Left lung (tissue), 10 donors: ENCODE results near the gene NUP37. TPM values are rescaled to one million over a fixed set of nuclear protein-coding genes. Genes with fewer than 3 reads are reported as not detected.

Experiments used
- ATAC-seq: fragments of 200-7000 bp; cut with Tn5 transposase; one replicate; pipeline ENCODE4 v1.9.1; 2020; ENCODE audit warnings: moderate library complexity
- DNase-seq, 4 donors: peaks; one replicate each; pipeline ENCODE4 v3.0.0-alpha.2; 2013 to 2020
- H3K27ac ChIP-seq, 2 donors: fragments of 200-600 bp; sonication (generic) in 1 of 2; one replicate each; pipeline versions ENCODE4 v1.5.0 to v1.8.0; 2020 to 2021
- H3K27me3 ChIP-seq, 2 donors: fragments of 200-600 bp; sonication (generic) in 1 of 2; one replicate each; pipeline versions ENCODE4 v1.5.0 to v1.8.0; 2020 to 2021
- H3K36me3 ChIP-seq, 2 donors: fragments of 200-600 bp; sonication (generic) in 1 of 2; one replicate each; pipeline versions ENCODE4 v1.5.0 to v1.8.0; 2020 to 2021
- H3K4me1 ChIP-seq, 2 donors: fragments of 200-600 bp; one replicate each; pipeline ENCODE4 v1.8.0; 2021
- H3K4me3 ChIP-seq, 2 donors: fragments of 200-600 bp; sonication (generic) in 1 of 2; one replicate each; pipeline versions ENCODE4 v1.5.0 to v1.8.0; 2020 to 2021; ENCODE audit warnings: mild to moderate bottlenecking in 1 of 2
- H3K9me3 ChIP-seq, 2 donors: fragments of 200-600 bp; sonication (generic) in 1 of 2; one replicate each; pipeline versions ENCODE4 v1.5.0 to v1.8.0; 2020 to 2021
- CTCF ChIP-seq, 2 donors: fragments of 200-600 bp; sonication (generic) in 1 of 2; IDR thresholded peaks; one replicate each; pipeline versions ENCODE4 v1.5.0 to v1.8.0; 2021; ENCODE audit warnings: antibody characterized with exemption in 2 of 2
- intact Hi-C, 2 donors: fragments of 100-400 bp; cut with DNase I; formaldehyde crosslinking; loops; one replicate each; pipeline versions ENCODE4 v1.11.2 to v1.14.2; 2022
- polyA plus RNA-seq, 6 donors: library from polyadenylated mRNA; unstranded; fragments of 120-200 nt; gene quantifications; one replicate each; pipeline ENCODE4 v1.2.1, GENCODE V29; 2013; ENCODE audit not compliant: insufficient read length in 6 of 6
- total RNA-seq, 2 donors: library from RNA; stranded (reverse); fragmentation: NEBNext Ultra II Directional; extraction: Animal tissue kit (Norgen Biotek cat#: 25700); gene quantifications; one replicate each; pipeline ENCODE4 v1.2.1, GENCODE V29; 2021
- donor health status: DM: no; HTN: yes; CAD: no.
- donor health status: DM: no; HTN: no; CAD: no.

The NUP37 gene
- total and polyA plus RNA-seq, 8 donors: 22.7 to 38.7 (median 32.6) TPM

GRCh38 chr12:102118874-102119273 is 1.0 kb downstream of the NUP37 start:
- H3K9me3 ChIP-seq: no peaks in the 10 kb centered on the region
- peaks cover 0 to 17% of the 10 kb centered on the region in 2 donors for H3K36me3 ChIP-seq
- H3K27me3 ChIP-seq: no peaks in the 10 kb centered on the region
- H3K4me3 ChIP-seq: peak overlapping the region; percentile 60
- intact Hi-C loops: no loop called here
- peaks cover 0 to 21% of the 10 kb centered on the region in 2 donors for H3K4me1 ChIP-seq
- no peak for DNase-seq
- H3K27ac ChIP-seq: no peak overlapping the region
- no peak for ATAC-seq
- no peak for TF ChIP-seq CTCF (IDR thresholded peaks at IDR 0.05)

GRCh38 chr12:102116392-102116791 is 3.5 kb downstream of the NUP37 start:
- no peak for DNase-seq
- no peaks in the 10 kb centered on the region for H3K9me3 ChIP-seq
- TF ChIP-seq CTCF (IDR thresholded peaks at IDR 0.05): no peak
- ATAC-seq: no peak
- intact Hi-C loops: no loop called here
- H3K27ac ChIP-seq: no peak overlapping the region
- H3K4me3 ChIP-seq: no peak overlapping the region
- no peaks in the 10 kb centered on the region for H3K27me3 ChIP-seq
- H3K36me3 ChIP-seq: peaks cover 0 to 22% of the 10 kb centered on the region in 2 donors
- peaks cover 0 to 21% of the 10 kb centered on the region in 2 donors for H3K4me1 ChIP-seq

DNA sequence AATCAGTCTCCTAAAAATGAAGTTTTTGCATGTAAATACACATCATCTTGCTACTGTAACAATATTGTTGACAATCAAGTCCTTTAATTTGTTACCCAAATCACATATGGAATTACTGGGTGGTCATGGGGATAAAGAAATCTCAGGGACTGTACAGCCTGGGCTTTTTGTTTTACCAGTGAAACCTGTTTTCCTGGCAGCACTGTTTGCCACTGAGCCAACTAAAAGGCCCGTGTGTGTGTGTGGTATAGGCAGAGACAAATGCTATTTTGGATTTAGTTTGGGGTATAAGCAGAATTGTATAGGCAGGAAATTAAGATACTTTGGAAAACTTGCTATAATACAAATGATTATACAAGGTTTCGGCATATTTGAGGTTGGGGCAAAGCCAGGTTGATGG is 5.7 kb downstream of the NUP37 start:
- no peaks in the 10 kb centered on the region for H3K27me3 ChIP-seq
- ATAC-seq (no peak), DNase-seq (no peak)
- TF ChIP-seq CTCF (IDR thresholded peaks at IDR 0.05): no peak
- peaks cover 0 to 44% of the 10 kb centered on the region in 2 donors for H3K36me3 ChIP-seq
- no peak overlapping the region for H3K4me3 ChIP-seq
- peaks cover 0 to 8% of the 10 kb centered on the region in 2 donors for H3K4me1 ChIP-seq
- H3K9me3 ChIP-seq: no peaks in the 10 kb centered on the region
- no peak overlapping the region for H3K27ac ChIP-seq
- intact Hi-C loops: no loop called here

DNA sequence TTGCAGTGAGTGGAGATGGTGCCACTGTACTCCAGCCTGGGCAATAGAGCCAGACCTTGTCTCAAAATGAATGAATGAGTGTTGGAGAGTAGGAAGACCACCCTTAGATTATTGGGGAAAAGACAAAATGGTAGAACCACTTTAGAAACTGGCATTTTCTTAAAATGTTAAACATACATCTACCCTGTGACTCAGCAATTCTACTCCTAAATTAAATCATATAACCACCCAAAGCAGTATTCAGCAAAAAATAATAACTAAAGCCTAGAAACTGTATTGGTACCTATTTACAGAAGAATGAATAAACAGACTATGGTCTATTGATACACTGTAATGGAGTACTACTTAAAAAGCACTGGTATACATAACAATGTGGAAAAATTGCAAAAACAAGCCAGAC is 9.1 kb downstream of the NUP37 start:
- Histone ChIP-seq H3K36me3 (peaks cover 0 to 67% of the 10 kb centered on the region in 2 donors), H3K27me3 (no peaks in the 10 kb centered on the region)

GRCh38 chr12:102107970-102108369 is 11.9 kb downstream of the NUP37 start:
- Histone ChIP-seq H3K27me3 (no peaks in the 10 kb centered on the region), H3K36me3 (peaks cover 0 to 76% of the 10 kb centered on the region in 2 donors), H3K9me3 (peaks cover 0 to 6% of the 10 kb centered on the region in 2 donors), H3K4me3 (no peak overlapping the region), H3K4me1 (no peaks in the 10 kb centered on the region), H3K27ac (no peak overlapping the region)
- no peak for DNase-seq
- no peak for TF ChIP-seq CTCF (IDR thresholded peaks at IDR 0.05)
- no peak for ATAC-seq
- intact Hi-C loops: no loop called here

More for the DNA sequence above, 9.1 kb downstream of the NUP37 start:
- intact Hi-C loops: no loop called here
- no peak for TF ChIP-seq CTCF (IDR thresholded peaks at IDR 0.05)
- H3K4me3 ChIP-seq: no peak overlapping the region
- no peak overlapping the region for H3K27ac ChIP-seq
- DNase-seq: no peak
- H3K9me3 ChIP-seq: peaks cover 0 to 6% of the 10 kb centered on the region in 2 donors
- H3K4me1 ChIP-seq: no peaks in the 10 kb centered on the region
- ATAC-seq: no peak
